ENCODE results near the gene RNASE12. TPM values are rescaled to one million over a fixed set of nuclear protein-coding genes. Genes with fewer than 3 reads are reported as not detected.

RNASE12 gene
- total and polyA plus RNA-seq, 2 experiments from 2014 or later = not detected

Other genes with a start within 250 kb of the RNASE12 start
- 9.8 and 13.9 TPM in 2 replicates for gene PARP2, start 247.7 kb downstream of the RNASE12 start, total RNA-seq
- 23.4 and 28.5 TPM in 2 replicates for gene PARP2, start 247.7 kb downstream of the RNASE12 start, polyA plus RNA-seq
- 24.4 and 29.4 TPM in 2 replicates for gene TEP1, start 177.9 kb downstream of the RNASE12 start, total RNA-seq
- 10.7 and 12.0 TPM in 2 replicates for gene TEP1, start 177.9 kb downstream of the RNASE12 start, polyA plus RNA-seq
- not detected in 2 replicates for gene KLHL33, start 155.2 kb downstream of the RNASE12 start, total RNA-seq
- gene KLHL33, start 155.2 kb downstream of the RNASE12 start, polyA plus RNA-seq = 0.05 and 0.19 TPM in 2 replicates
- 51.6 and 60.1 TPM in 2 replicates for gene OSGEP, start 136.6 kb downstream of the RNASE12 start, total RNA-seq
- gene OSGEP, start 136.6 kb downstream of the RNASE12 start, polyA plus RNA-seq = 36.2 and 41.3 TPM in 2 replicates
- 56.5 and 84.2 TPM in 2 replicates for gene APEX1, start 136.2 kb downstream of the RNASE12 start, total RNA-seq
- gene APEX1, start 136.2 kb downstream of the RNASE12 start, polyA plus RNA-seq = 147 and 148 TPM in 2 replicates
- gene PIP4P1, start 129.9 kb downstream of the RNASE12 start, total RNA-seq = 40.1 and 48.2 TPM in 2 replicates
- 85.0 and 85.9 TPM in 2 replicates for gene PIP4P1, start 129.9 kb downstream of the RNASE12 start, polyA plus RNA-seq
- 69.2 and 81.2 TPM in 2 replicates for gene PNP, start 122.0 kb downstream of the RNASE12 start, total RNA-seq
- 51.0 and 60.4 TPM in 2 replicates for gene PNP, start 122.0 kb downstream of the RNASE12 start, polyA plus RNA-seq
- not detected in 2 replicates for gene RNASE10, start 85.8 kb downstream of the RNASE12 start, total RNA-seq
- 0.54 and 1.00 TPM in 2 replicates for gene RNASE10, start 85.8 kb downstream of the RNASE12 start, polyA plus RNA-seq
- not detected in 2 replicates for gene RNASE9, start 30.3 kb downstream of the RNASE12 start, total RNA-seq
- not detected in 2 replicates for gene RNASE9, start 30.3 kb downstream of the RNASE12 start, polyA plus RNA-seq
- gene RNASE11, start 3.4 kb downstream of the RNASE12 start, total RNA-seq = not detected in 2 replicates
- gene RNASE11, start 3.4 kb downstream of the RNASE12 start, polyA plus RNA-seq = not detected in 2 replicates
- not detected in 2 replicates for gene OR6S1, start 50.3 kb upstream of the RNASE12 start, total RNA-seq
- not detected in 2 replicates for gene OR6S1, start 50.3 kb upstream of the RNASE12 start, polyA plus RNA-seq
- gene RNASE4, start 93.2 kb upstream of the RNASE12 start, total RNA-seq = 76.8 and 96.2 TPM in 2 replicates
- 31.1 and 44.5 TPM in 2 replicates for gene RNASE4, start 93.2 kb upstream of the RNASE12 start, polyA plus RNA-seq
- 72.6 and 79.1 TPM in 2 replicates for gene ANG, start 97.4 kb upstream of the RNASE12 start, total RNA-seq
- gene ANG, start 97.4 kb upstream of the RNASE12 start, polyA plus RNA-seq = 67.4 and 103 TPM in 2 replicates
- gene EDDM3A, start 154.5 kb upstream of the RNASE12 start, total RNA-seq = not detected in 2 replicates
- not detected in 2 replicates for gene EDDM3A, start 154.5 kb upstream of the RNASE12 start, polyA plus RNA-seq
- not detected in 2 replicates for gene EDDM3B, start 177.0 kb upstream of the RNASE12 start, total RNA-seq
- gene EDDM3B, start 177.0 kb upstream of the RNASE12 start, polyA plus RNA-seq = 0.41 TPM in 1 of 2 replicates, not detected in the other
- gene RNASE6, start 189.9 kb upstream of the RNASE12 start, total RNA-seq = 1.0 and 1.3 TPM in 2 replicates
- 0.78 and 1.8 TPM in 2 replicates for gene RNASE6, start 189.9 kb upstream of the RNASE12 start, polyA plus RNA-seq
- 61.0 and 84.5 TPM in 2 replicates for gene RNASE1, start 211.5 kb upstream of the RNASE12 start, total RNA-seq
- gene RNASE1, start 211.5 kb upstream of the RNASE12 start, polyA plus RNA-seq = 108 and 135 TPM in 2 replicates

Data from hepatocyte (in vitro differentiated cells).